ENCODE results near the gene ASPRV1. TPM values are rescaled to one million over a fixed set of nuclear protein-coding genes. Genes with fewer than 3 reads are reported as not detected.

ASPRV1 gene
- total RNA-seq, 1 experiment from 2014 or later: 0.90 TPM

DNA sequence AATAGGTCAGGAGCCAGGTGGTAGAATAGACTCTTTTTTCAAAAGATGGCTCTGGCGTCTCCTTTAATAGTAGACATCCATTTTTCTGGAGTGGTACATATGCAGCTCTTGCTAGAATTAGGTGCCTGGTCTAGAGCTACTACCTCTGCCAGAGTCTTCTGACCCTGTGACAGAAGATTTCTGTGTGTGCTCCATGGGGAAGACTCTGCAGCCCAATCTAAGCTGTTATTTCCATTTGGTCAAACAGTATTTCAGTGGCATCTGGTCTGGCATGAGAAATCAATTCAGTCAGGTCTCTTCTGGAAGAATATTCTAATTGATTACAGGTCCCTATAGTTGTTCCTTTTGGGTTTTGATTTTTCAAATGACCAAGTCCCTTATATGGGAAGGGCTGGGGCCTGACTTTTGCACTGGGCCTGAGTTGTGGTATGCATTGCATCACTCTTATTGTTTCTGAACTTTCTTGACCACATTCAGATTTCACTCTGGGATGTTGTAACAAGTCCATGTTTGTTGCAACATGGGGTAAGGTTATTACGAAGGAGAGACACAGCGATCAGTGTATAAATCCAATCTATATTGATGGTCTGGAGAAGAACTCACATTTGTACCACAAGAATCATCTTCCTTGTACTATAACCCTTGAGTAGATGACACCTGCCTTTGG lies 34.4 kb downstream of the ASPRV1 start:
- H3K36me3 ChIP-seq (replicated peaks; ENCODE audit: control insufficient read depth, insufficient read depth, low read length): no peaks in the 10 kb centered on the region
- no peaks in the 10 kb centered on the region for H3K27me3 ChIP-seq (ENCODE audit: control insufficient read depth, insufficient read depth, low read length)
- no peak overlapping the region for H3K4me3 ChIP-seq (ENCODE audit: insufficient read depth, low read depth, low read length)
- DNase-seq: no peak

DNA sequence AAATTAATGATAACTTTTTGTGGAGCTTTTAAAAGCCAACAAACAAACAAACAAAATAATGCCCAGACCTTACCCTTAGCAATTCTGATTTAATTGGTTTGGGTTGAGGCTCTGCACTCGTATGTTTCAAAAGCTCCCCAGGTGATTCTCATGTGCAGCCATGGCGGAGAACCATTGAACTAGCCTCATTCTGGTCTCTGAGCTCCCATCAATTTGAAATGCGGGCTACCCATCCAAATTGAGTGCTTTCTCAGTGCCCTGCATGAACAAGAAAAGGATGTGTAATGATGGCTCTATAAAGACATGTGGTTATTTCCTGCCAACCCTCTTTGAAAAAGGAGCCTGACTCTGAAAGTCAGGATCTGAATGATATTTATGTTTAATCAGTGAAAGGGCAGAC lies 38.3 kb downstream of the ASPRV1 start:
- H3K27me3 ChIP-seq (ENCODE audit: control insufficient read depth, insufficient read depth, low read length): no peaks in the 10 kb centered on the region
- no peak for DNase-seq
- H3K4me3 ChIP-seq (ENCODE audit: insufficient read depth, low read depth, low read length): no peak overlapping the region
- no peaks in the 10 kb centered on the region for H3K36me3 ChIP-seq (replicated peaks; ENCODE audit: control insufficient read depth, insufficient read depth, low read length)

DNA sequence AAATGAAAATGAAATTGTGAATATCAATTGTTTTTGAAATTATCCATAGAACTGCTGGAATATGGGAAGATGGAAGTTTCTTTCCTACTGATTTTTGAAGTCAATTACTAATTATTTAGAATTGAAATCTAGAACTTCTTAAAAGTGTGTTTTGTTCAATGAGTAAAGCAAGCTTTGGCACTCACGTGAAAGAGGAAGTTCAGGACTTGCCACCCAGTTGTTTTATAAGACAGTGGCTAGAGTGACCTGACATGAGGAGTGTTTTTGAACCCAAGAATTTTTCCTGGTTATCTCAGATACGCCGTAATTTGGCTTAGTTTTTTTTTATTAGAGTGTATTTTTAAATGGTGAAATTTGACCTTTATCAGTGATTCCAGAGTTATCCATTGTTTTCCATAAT lies 43.0 kb downstream of the ASPRV1 start:
- Histone ChIP-seq H3K27me3 (ENCODE audit: control insufficient read depth, insufficient read depth, low read length) (peaks cover 8% of the 10 kb centered on the region; the same call in 1 of the 2 replicates), H3K36me3 (replicated peaks; ENCODE audit: control insufficient read depth, insufficient read depth, low read length) (no peaks in the 10 kb centered on the region), H3K4me3 (ENCODE audit: insufficient read depth, low read depth, low read length) (no peak overlapping the region)
- no peak for DNase-seq

DNA sequence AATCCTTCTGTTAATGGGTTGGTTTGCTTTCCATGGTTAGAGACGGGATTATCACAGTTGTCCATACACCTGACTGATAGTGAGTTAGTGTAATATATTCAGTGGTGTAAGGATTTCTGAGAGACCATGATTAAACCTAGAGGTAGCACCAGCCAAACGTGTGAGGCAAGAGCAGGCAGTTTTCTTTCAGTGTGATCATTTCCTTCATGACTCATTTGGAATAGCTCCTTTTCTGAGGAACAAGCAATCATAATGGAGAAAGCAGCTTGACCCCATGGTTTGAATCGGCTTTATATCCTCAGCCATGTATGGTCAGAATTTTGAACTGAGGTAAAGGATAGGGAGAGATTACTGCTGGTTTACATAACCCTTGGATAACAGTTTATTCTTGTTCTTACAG lies 43.6 kb downstream of the ASPRV1 start:
- H3K27me3 ChIP-seq (ENCODE audit: control insufficient read depth, insufficient read depth, low read length): peaks cover 8% of the 10 kb centered on the region; the same call in 1 of the 2 replicates
- no peak overlapping the region for H3K4me3 ChIP-seq (ENCODE audit: insufficient read depth, low read depth, low read length)
- no peak for DNase-seq
- no peaks in the 10 kb centered on the region for H3K36me3 ChIP-seq (replicated peaks; ENCODE audit: control insufficient read depth, insufficient read depth, low read length)

DNA sequence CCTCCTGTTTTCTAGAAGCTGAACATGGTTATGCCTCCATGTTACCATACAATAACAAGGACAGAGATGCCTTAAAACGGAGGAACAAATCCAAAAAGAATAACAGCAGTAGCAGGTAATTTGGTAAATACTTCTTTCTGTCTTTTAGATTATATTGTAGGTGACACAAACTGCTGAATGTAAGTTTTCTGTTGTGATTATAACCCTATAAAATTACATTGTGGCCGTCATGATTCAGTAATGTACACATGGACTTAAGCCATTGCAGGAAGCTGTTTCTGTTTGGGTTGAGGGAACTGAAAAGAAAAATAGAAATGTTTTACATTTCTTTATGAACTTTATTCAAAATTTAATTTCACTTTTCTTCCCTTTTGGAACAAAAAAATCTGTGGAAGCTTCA lies 45.3 kb downstream of the ASPRV1 start:
- H3K4me3 ChIP-seq (ENCODE audit: insufficient read depth, low read depth, low read length): no peak overlapping the region
- H3K27me3 ChIP-seq (ENCODE audit: control insufficient read depth, insufficient read depth, low read length): peaks cover 8% of the 10 kb centered on the region; the same call in 1 of the 2 replicates
- no peak for DNase-seq
- H3K36me3 ChIP-seq (replicated peaks; ENCODE audit: control insufficient read depth, insufficient read depth, low read length): no peaks in the 10 kb centered on the region

DNA sequence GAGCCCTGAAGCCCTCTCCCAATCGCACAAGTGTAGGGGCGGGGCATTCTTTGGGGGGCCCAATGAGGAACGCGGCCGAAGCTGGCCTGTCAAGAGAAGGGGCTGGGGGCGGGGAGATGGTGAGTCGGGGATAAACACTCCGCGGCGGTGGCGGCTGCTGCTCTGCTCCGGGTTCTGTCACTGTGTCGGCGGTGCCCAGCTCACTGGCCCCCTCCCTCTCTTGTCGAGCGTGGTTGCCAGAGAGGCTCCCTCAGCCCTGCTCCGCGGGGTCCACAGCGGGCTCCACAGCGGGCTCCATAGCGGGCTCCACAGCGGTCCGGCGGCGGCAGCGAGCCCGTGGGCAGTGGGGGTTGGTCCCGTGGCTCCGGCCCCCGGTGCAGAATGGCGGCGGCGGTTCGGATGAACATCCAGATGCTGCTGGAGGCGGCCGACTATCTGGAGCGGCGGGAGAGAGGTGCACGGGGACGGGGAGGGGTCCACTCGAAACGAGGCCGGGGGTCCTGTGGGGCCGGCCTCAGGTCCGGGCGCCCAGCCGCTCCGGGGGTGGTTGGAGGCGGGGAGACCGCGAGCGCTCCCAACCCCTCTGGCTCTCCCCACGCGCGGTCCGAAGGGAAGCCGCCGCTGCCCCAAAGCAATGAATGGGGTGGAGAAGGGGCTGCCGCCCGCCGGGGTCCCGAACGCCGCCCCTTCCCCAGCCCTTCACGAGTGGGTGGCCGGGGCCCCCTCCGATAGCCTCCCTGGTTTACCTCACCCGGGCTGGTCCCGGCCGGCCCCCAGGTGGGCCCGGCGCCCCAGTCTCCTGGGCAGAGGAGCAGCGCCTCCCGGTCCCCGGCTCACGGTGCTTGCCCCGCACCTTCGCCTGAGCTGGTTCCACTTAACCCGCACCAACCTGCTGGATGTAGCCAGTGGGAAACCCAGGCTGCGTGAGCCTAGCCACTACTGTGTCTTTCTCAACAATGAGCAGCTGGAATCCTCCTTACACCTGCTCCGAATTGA lies 46.2 kb downstream of the ASPRV1 start, which contains the start of gene MXD1:
Gene MXD1 (plus strand): TSS at position 160 of the 996 bp plus-strand sequence. CDS start 222 bp downstream, at position 382.
- DNase-seq: peak; percentile 64
- H3K4me3 ChIP-seq (ENCODE audit: insufficient read depth, low read depth, low read length): peak within 1 kb of the TSS; percentile 73
- H3K27me3 ChIP-seq (ENCODE audit: control insufficient read depth, insufficient read depth, low read length): peaks cover 8% of the 10 kb centered on the region; the same call in 1 of the 2 replicates
- H3K36me3 ChIP-seq (replicated peaks; ENCODE audit: control insufficient read depth, insufficient read depth, low read length): no peaks in the 10 kb centered on the region

DNA sequence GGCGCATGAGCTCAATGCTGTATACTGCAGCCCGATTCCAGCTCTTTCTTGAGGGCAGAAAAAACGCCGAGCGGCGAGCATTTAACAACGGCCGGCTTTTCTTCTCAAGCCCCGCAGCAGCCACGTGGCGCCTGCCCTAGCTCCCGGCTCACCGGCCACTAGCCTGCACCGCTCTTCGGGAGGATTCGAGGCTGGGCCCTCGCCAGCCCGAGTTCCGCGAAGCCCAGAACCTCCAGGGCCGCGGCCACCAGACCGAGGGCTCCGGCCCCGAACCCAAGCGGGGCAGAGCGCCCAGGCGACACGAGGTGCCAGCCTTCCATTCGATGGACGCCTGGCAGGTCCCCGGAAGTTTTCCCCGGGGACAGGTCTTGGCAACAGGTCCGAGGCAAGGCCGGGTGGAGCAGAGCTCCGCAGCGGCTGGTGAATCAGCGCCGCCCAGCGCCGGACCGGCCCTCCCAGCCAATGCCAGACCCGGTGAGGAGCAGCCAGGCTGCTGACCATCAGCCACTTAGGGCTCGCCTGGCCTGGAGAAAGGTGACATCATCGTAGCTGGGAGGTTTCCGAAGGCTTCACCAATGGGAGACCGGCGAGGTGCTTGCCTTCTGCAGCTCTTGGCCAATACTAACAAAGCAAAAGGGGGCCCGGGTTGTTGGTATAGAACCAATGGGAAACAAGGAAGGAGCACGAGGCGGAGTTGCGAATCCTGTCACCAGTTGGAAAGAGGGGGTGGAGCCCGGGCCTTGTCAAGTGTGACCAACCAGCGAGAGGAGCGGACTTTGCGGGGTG lies 47.1 kb downstream of the ASPRV1 start:
- peaks cover 8% of the 10 kb centered on the region; the same call in 1 of the 2 replicates for H3K27me3 ChIP-seq (ENCODE audit: control insufficient read depth, insufficient read depth, low read length)
- DNase-seq: peak; percentile 97
- H3K36me3 ChIP-seq (replicated peaks; ENCODE audit: control insufficient read depth, insufficient read depth, low read length): no peaks in the 10 kb centered on the region
- H3K4me3 ChIP-seq (ENCODE audit: insufficient read depth, low read depth, low read length): peak overlapping the region; percentile 73

DNA sequence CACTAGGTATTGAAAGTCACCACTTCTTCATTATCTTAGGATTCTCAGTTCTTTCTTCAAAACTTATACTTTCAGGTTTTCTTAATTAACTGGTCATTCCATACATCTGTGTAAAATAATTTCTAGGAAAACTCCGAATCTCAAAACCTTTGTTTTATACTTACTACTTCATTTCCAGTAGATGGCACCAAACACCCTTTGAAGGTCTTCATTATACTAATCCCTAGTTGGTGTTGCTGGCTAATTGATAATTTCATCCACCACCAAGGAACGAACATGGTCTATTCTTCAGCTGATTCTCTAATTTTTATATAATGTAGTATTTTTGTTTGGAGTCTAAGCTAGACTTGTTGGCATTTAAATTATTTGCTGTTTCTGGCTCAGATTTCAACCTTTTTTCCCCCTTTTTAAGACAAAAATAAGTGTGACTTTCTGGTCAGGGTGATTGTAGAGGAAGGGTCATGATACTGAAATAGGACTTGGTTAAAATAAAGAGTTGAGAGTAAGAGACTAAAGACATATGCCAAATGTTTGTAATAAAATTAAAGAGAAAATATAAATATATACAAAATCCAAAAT lies 49.4 kb downstream of the ASPRV1 start:
- Histone ChIP-seq H3K4me3 (ENCODE audit: insufficient read depth, low read depth, low read length) (no peak overlapping the region), H3K27me3 (ENCODE audit: control insufficient read depth, insufficient read depth, low read length) (peaks cover 8% of the 10 kb centered on the region; the same call in 1 of the 2 replicates), H3K36me3 (replicated peaks; ENCODE audit: control insufficient read depth, insufficient read depth, low read length) (peaks cover 1% of the 10 kb centered on the region)
- peak; percentile 55 for DNase-seq

Other genes starting within 250 kb of the ASPRV1 start
- 2.8 and 3.0 TPM in 2 replicates for gene ANXA4, start 219.5 kb downstream of the ASPRV1 start, total RNA-seq (2014; rRNA removed; shearing (Covaris generic))
- 8.1 and 10.4 TPM in 2 replicates for gene GMCL1, start 132.0 kb downstream of the ASPRV1 start, total RNA-seq (2014; rRNA removed; shearing (Covaris generic))
- gene SNRNP27, start 67.7 kb downstream of the ASPRV1 start, total RNA-seq (2014; rRNA removed; shearing (Covaris generic)): 41.9 and 50.4 TPM in 2 replicates
- 0.35 and 0.70 TPM in 2 replicates for gene MXD1, start 46.5 kb downstream of the ASPRV1 start, total RNA-seq (2014; rRNA removed; shearing (Covaris generic))
- gene PCBP1, start 125.8 kb upstream of the ASPRV1 start, total RNA-seq (2014; rRNA removed; shearing (Covaris generic)): 52.6 and 63.2 TPM in 2 replicates
- gene C2orf42, start 229.4 kb upstream of the ASPRV1 start, total RNA-seq (2014; rRNA removed; shearing (Covaris generic)): 9.3 and 11.4 TPM in 2 replicates